Loucy (cell line): ENCODE measurements around the gene GBF1.

ENCODE experiments used
- H2AFZ ChIP-seq: fragments of 200-600 bp; sonication (generic); 2 replicates; pipeline ENCODE4 v1.6.0; 2016; ENCODE audit warnings: antibody characterized with exemption, mild to moderate bottlenecking, low read length, moderate library complexity
- H3F3A ChIP-seq: fragments of 200-600 bp; 2 replicates; pipeline ENCODE4 v1.6.0; 2016; ENCODE audit warnings: antibody characterized with exemption, low read depth, mild to moderate bottlenecking
- H3K27me3 ChIP-seq: fragments of 200-600 bp; sonication (generic); 2 replicates; pipeline ENCODE4 v1.6.1; 2014; ENCODE audit warnings: low read length, mild to moderate bottlenecking; ENCODE audit not compliant: insufficient read depth, poor library complexity, severe bottlenecking
- H3K36me3 ChIP-seq: fragments of 200-600 bp; sonication (generic); 2 replicates; pipeline ENCODE4 v1.6.1; 2016; ENCODE audit warnings: low read length; ENCODE audit not compliant: insufficient read depth
- H3K4me1 ChIP-seq: fragments of 200-600 bp; sonication (generic); 2 replicates; pipeline ENCODE4 v1.5.1; 2014; ENCODE audit warnings: low read length, mild to moderate bottlenecking; ENCODE audit not compliant: insufficient read depth, poor library complexity, severe bottlenecking
- H3K4me2 ChIP-seq: fragments of 200-600 bp; sonication (generic); 2 replicates; pipeline ENCODE4 v1.6.0; 2014; ENCODE audit warnings: antibody characterized with exemption, low read length, low read depth, mild to moderate bottlenecking; ENCODE audit not compliant: poor library complexity, severe bottlenecking
- H3K4me3 ChIP-seq: fragments of 200-600 bp; sonication (generic); 2 replicates; pipeline ENCODE4 v1.5.1; 2014; ENCODE audit warnings: low read length, mild to moderate bottlenecking, mixed read lengths; ENCODE audit not compliant: poor library complexity, severe bottlenecking
- H3K79me2 ChIP-seq: fragments of 200-600 bp; sonication (generic); 2 replicates; pipeline ENCODE4 v1.6.1; 2014; ENCODE audit warnings: low read length; ENCODE audit not compliant: insufficient read depth
- H3K9ac ChIP-seq: fragments of 200-600 bp; sonication (generic); 2 replicates; pipeline ENCODE4 v1.6.0; 2014; ENCODE audit warnings: mild to moderate bottlenecking, low read depth, low read length, moderate library complexity; ENCODE audit not compliant: poor library complexity, severe bottlenecking
- H3K9me2 ChIP-seq: fragments of 200-600 bp; sonication (generic); replicated peaks from 2 replicates; pipeline ENCODE4 v1.6.1; 2016; ENCODE audit warnings: low read depth, low read length, mixed read lengths
- H3K9me3 ChIP-seq: fragments of 200-600 bp; sonication (generic); 2 replicates; pipeline ENCODE4 v1.6.1; 2014; ENCODE audit warnings: mild to moderate bottlenecking, antibody characterized with exemption, low read length, low read depth; ENCODE audit not compliant: insufficient read depth
- H4K20me1 ChIP-seq: fragments of 200-600 bp; sonication (generic); 2 replicates; pipeline ENCODE4 v1.6.0; 2014; ENCODE audit warnings: antibody characterized with exemption, low read length, mild to moderate bottlenecking; ENCODE audit not compliant: insufficient read depth, poor library complexity, severe bottlenecking
- CTCF ChIP-seq: fragments of 200-600 bp; sonication (generic); conservative IDR thresholded peaks from 2 replicates; pipeline ENCODE4 v1.5.1; 2014; ENCODE audit warnings: mild to moderate bottlenecking, antibody characterized with exemption, low read length
- EZH2phosphoT487 ChIP-seq: fragments of 200-600 bp; IDR thresholded peaks from 2 replicates; pipeline ENCODE4 v1.6.1; 2018; ENCODE audit warnings: antibody characterized with exemption, mild to moderate bottlenecking, moderate library complexity, borderline replicate concordance

GBF1 gene

GRCh38 chr10:102384606-102385429, 139.5 kb downstream of the GBF1 start:
- no peaks in the 10 kb centered on the region for H4K20me1 ChIP-seq
- H3K9me3 ChIP-seq: no peaks in the 10 kb centered on the region
- H3K27me3 ChIP-seq: no peaks in the 10 kb centered on the region
- peaks cover 29% of the 10 kb centered on the region; the same call in 1 of the 2 replicates for H3K36me3 ChIP-seq
- no peak overlapping the region for H3K4me2 ChIP-seq
- TF ChIP-seq EZH2phosphoT487 (no peak), CTCF (no peak)
- H3K9me2 ChIP-seq: no peaks in the 10 kb centered on the region
- H3K79me2 ChIP-seq: no peaks in the 10 kb centered on the region
- H3K9ac ChIP-seq: no peak overlapping the region
- no peak overlapping the region for H2AFZ ChIP-seq
- H3F3A ChIP-seq: no peaks in the 10 kb centered on the region
- no peaks in the 10 kb centered on the region for H3K4me1 ChIP-seq
- no peak overlapping the region for H3K4me3 ChIP-seq

GRCh38 chr10:102389894-102390293, 144.6 kb downstream of the GBF1 start:
- H3K9me3 ChIP-seq: no peaks in the 10 kb centered on the region
- no peaks in the 10 kb centered on the region for H4K20me1 ChIP-seq
- H3K4me2 ChIP-seq: no peak overlapping the region
- H3K4me3 ChIP-seq: no peak overlapping the region
- TF ChIP-seq CTCF: no peak
- TF ChIP-seq EZH2phosphoT487: no peak
- peaks cover 3% of the 10 kb centered on the region for H3K4me1 ChIP-seq
- H3K36me3 ChIP-seq: no peaks in the 10 kb centered on the region
- no peaks in the 10 kb centered on the region for H3K9me2 ChIP-seq
- no peak overlapping the region for H3K9ac ChIP-seq
- H3K79me2 ChIP-seq: no peaks in the 10 kb centered on the region
- H2AFZ ChIP-seq: no peak overlapping the region
- H3K27me3 ChIP-seq: no peaks in the 10 kb centered on the region
- H3F3A ChIP-seq: no peaks in the 10 kb centered on the region

GRCh38 chr10:102392306-102392705, 147.0 kb downstream of the GBF1 start:
- Histone ChIP-seq H3F3A (no peaks in the 10 kb centered on the region), H3K4me2 (no peak overlapping the region), H4K20me1 (no peaks in the 10 kb centered on the region), H3K9me3 (no peaks in the 10 kb centered on the region), H3K4me3 (no peak overlapping the region), H2AFZ (no peak overlapping the region), H3K27me3 (no peaks in the 10 kb centered on the region), H3K9me2 (no peaks in the 10 kb centered on the region), H3K4me1 (peaks cover 17% of the 10 kb centered on the region), H3K79me2 (peaks cover 13% of the 10 kb centered on the region; the same call in 1 of the 2 replicates), H3K9ac (no peak overlapping the region), H3K36me3 (no peaks in the 10 kb centered on the region)
- no peak for TF ChIP-seq CTCF
- no peak for TF ChIP-seq EZH2phosphoT487
